ENCODE results near the gene LTB.
A peak's percentile ranks its signal among the peaks of the same experiment; 100 is the strongest.

LTB gene

DNA sequence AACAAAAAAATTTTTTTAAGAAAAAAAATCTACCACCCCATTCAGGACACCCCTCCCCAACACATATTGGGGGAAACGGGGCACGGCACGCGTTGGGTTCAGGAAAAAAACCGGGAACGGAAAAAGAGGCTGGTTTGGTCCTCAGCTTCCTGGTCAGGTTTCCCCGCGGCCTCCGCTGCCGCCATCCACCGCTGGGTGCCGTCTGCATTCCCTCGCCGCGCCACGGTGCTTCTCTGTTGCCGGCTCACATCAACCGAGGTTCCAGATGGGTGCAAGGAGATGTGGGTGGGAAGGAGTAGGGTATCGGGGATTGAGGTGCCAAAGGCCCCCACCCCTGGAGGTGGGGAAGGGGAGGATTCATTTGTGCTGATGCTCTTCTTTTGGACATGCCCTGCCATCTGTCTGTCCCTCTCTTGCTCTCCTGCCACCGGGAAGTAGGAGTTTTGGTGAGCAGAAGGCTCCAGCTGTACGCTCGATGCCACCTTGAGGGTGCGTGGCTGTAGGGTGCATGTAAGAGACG, 47.6 kb downstream of the LTB start:
- TF ChIP-seq POLR2AphosphoS5 (IDR thresholded peaks at IDR 0.05; ENCODE audit: low read depth) (no peak), SPI1 (IDR thresholded peaks at IDR 0.05; ENCODE audit: borderline replicate concordance, low read depth) (no peak), GABPA (IDR thresholded peaks at IDR 0.05; ENCODE audit: low read depth) (no peak)
- TF ChIP-seq, protein P1, sequence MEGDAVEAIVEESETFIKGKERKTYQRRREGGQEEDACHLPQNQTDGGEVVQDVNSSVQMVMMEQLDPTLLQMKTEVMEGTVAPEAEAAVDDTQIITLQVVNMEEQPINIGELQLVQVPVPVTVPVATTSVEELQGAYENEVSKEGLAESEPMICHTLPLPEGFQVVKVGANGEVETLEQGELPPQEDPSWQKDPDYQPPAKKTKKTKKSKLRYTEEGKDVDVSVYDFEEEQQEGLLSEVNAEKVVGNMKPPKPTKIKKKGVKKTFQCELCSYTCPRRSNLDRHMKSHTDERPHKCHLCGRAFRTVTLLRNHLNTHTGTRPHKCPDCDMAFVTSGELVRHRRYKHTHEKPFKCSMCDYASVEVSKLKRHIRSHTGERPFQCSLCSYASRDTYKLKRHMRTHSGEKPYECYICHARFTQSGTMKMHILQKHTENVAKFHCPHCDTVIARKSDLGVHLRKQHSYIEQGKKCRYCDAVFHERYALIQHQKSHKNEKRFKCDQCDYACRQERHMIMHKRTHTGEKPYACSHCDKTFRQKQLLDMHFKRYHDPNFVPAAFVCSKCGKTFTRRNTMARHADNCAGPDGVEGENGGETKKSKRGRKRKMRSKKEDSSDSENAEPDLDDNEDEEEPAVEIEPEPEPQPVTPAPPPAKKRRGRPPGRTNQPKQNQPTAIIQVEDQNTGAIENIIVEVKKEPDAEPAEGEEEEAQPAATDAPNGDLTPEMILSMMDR (IDR thresholded peaks at IDR 0.05; ENCODE audit: insufficient read depth, low read length) = no peak
- TF ChIP-seq, protein P2, sequence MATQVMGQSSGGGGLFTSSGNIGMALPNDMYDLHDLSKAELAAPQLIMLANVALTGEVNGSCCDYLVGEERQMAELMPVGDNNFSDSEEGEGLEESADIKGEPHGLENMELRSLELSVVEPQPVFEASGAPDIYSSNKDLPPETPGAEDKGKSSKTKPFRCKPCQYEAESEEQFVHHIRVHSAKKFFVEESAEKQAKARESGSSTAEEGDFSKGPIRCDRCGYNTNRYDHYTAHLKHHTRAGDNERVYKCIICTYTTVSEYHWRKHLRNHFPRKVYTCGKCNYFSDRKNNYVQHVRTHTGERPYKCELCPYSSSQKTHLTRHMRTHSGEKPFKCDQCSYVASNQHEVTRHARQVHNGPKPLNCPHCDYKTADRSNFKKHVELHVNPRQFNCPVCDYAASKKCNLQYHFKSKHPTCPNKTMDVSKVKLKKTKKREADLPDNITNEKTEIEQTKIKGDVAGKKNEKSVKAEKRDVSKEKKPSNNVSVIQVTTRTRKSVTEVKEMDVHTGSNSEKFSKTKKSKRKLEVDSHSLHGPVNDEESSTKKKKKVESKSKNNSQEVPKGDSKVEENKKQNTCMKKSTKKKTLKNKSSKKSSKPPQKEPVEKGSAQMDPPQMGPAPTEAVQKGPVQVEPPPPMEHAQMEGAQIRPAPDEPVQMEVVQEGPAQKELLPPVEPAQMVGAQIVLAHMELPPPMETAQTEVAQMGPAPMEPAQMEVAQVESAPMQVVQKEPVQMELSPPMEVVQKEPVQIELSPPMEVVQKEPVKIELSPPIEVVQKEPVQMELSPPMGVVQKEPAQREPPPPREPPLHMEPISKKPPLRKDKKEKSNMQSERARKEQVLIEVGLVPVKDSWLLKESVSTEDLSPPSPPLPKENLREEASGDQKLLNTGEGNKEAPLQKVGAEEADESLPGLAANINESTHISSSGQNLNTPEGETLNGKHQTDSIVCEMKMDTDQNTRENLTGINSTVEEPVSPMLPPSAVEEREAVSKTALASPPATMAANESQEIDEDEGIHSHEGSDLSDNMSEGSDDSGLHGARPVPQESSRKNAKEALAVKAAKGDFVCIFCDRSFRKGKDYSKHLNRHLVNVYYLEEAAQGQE (IDR thresholded peaks at IDR 0.05; ENCODE audit: insufficient replicate concordance, low read depth) = no peak
- H3K27ac ChIP-seq (replicated peaks) = no peak overlapping the region
- no peaks in the 10 kb centered on the region for H3K27me3 ChIP-seq (ENCODE audit: insufficient read depth, poor library complexity, severe bottlenecking)
- no peak overlapping the region for H3K4me3 ChIP-seq (replicated peaks; ENCODE audit: insufficient read depth, low read length)
- no peak for DNase-seq (ENCODE audit: low read depth in 1 of 2, low spot score in 1 of 2)

DNA sequence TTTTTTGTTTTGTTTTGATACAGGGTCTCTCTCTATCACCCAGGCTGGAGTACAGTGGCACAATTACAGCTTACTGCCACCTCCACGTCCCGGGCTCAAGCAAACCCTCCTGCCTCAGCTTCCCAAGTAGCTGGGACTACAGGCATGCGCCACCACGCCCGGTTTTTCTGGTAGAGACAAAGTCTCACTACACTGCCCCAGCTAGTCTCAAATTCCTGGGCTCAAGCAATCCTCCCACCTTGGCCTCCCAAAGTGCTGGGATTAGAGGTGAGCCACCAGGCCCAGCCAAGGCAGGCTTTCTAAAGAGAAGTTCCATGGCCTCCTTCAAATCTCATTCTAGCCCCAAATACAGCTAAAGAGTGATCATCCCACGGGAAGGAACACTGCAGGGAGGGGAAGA, 48.2 kb downstream of the LTB start:
- no peak overlapping the region for H3K27ac ChIP-seq (replicated peaks)
- no peak for DNase-seq (ENCODE audit: low read depth in 1 of 2, low spot score in 1 of 2)
- H3K4me3 ChIP-seq (replicated peaks; ENCODE audit: insufficient read depth, low read length) = no peak overlapping the region
- TF ChIP-seq, protein P1 (IDR thresholded peaks at IDR 0.05; ENCODE audit: insufficient read depth, low read length) = no peak
- TF ChIP-seq POLR2AphosphoS5 (IDR thresholded peaks at IDR 0.05; ENCODE audit: low read depth) = peak; percentile 10; the same call in 1 of the 2 replicates
- H3K27me3 ChIP-seq (ENCODE audit: insufficient read depth, poor library complexity, severe bottlenecking) = no peaks in the 10 kb centered on the region

DNA sequence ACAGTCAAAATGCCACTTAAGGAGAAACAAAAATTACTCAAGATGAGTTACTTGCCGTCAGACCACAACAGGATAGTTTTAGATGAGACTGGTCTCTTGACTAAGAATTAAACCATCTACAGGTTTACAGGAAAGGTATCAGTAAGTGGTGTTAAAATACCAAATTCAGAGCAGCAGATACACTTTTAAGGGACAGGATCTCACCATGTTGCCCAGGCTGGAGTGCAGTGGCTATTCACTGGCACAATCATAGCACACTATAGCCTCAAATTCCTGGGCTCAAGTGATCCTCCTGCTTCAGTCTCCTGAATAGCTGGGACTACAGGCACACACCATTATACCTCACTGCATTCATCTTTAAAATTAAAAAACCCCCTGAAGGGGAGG, 48.8 kb downstream of the LTB start:
- no peak overlapping the region for H3K27ac ChIP-seq (replicated peaks)
- no peaks in the 10 kb centered on the region for H3K27me3 ChIP-seq (ENCODE audit: insufficient read depth, poor library complexity, severe bottlenecking)
- H3K4me3 ChIP-seq (replicated peaks; ENCODE audit: insufficient read depth, low read length) = no peak overlapping the region

More for the DNA sequence above, 48.8 kb downstream of the LTB start:
- TF ChIP-seq POLR2AphosphoS5 (IDR thresholded peaks at IDR 0.05; ENCODE audit: low read depth) (no peak), GABPA (IDR thresholded peaks at IDR 0.05; ENCODE audit: low read depth) (no peak), SPI1 (IDR thresholded peaks at IDR 0.05; ENCODE audit: borderline replicate concordance, low read depth) (no peak)
- TF ChIP-seq, protein P2 (IDR thresholded peaks at IDR 0.05; ENCODE audit: insufficient replicate concordance, low read depth) = no peak
- TF ChIP-seq, protein P1 (IDR thresholded peaks at IDR 0.05; ENCODE audit: insufficient read depth, low read length) = no peak
- DNase-seq (ENCODE audit: low read depth in 1 of 2, low spot score in 1 of 2) = no peak
